Measurements from ENCODE around the gene APOA4. TPM values are rescaled to one million over a fixed set of nuclear protein-coding genes. Genes with fewer than 3 reads are reported as not detected.

The APOA4 gene
- total RNA-seq, 4 donors from 2014 or later, result 2.6 to 3.5 TPM; not detected in 2

DNA sequence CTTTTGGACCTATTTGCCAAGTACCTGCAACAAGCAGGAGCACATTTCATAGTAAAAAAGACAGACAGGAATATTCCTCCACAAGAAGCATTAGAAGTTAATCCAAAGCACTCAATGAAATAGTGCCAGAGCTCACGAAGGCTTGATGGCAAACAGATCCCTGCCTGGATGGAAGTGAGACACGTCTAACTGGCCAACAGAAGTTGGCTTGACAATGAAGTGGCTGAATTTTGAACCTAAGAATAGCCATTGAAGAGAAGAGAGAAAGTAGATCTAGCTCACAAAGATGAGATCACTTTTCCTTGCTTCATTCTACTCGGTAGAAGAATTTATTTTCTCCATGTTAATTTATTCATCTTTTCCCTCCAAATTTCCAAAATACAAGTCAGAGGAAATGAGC is 45.0 kb upstream of the APOA4 start:
- intact Hi-C loops (cut with DNase I; ENCODE audit: low total_unique reads), result no loop called here
- peaks cover 0 to 56% of the 10 kb centered on the region in 2 donors for H3K36me3 ChIP-seq
- DNase-seq (no peak), ATAC-seq (peak; percentile 38 to 77)
- H3K9me3 ChIP-seq, result no peaks in the 10 kb centered on the region
- peak overlapping the region; percentile 4 to 72 (median 33) for H3K27ac ChIP-seq
- no peak overlapping the region for H3K4me3 ChIP-seq
- H3K4me1 ChIP-seq, result peaks cover 30 to 42% of the 10 kb centered on the region in 2 donors
- TF ChIP-seq POLR2A (IDR thresholded peaks at IDR 0.05), result no peak
- TF ChIP-seq, protein P1, sequence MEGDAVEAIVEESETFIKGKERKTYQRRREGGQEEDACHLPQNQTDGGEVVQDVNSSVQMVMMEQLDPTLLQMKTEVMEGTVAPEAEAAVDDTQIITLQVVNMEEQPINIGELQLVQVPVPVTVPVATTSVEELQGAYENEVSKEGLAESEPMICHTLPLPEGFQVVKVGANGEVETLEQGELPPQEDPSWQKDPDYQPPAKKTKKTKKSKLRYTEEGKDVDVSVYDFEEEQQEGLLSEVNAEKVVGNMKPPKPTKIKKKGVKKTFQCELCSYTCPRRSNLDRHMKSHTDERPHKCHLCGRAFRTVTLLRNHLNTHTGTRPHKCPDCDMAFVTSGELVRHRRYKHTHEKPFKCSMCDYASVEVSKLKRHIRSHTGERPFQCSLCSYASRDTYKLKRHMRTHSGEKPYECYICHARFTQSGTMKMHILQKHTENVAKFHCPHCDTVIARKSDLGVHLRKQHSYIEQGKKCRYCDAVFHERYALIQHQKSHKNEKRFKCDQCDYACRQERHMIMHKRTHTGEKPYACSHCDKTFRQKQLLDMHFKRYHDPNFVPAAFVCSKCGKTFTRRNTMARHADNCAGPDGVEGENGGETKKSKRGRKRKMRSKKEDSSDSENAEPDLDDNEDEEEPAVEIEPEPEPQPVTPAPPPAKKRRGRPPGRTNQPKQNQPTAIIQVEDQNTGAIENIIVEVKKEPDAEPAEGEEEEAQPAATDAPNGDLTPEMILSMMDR (IDR thresholded peaks at IDR 0.05 in 4 of 5, conservative IDR thresholded peaks at IDR 0.05 in 1 of 5), result no peak
- H3K27me3 ChIP-seq, result no peaks in the 10 kb centered on the region
- in situ Hi-C loops (cut with MboI; ENCODE audit: low sequenced_read_pairs in 4 of 4), result no loop called here

DNA sequence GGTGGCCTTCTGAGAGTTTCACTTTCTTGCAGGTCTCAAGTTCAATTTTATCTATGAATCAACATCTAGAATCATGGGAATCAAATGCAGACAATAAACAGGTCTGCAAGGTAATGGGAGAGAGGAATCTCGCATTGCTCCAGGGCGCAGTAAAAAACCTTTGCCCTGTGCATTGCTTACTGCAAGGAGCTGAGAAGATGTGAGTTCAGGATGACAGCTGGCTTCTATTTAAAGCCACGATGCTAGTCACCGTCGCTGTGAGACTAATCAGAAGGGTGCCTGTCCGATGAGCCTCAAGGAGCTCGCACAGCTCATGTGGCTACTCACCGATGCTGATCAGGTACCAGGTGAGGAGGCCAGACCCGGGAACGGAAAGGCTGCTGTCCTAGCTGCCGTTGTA is 44.5 kb upstream of the APOA4 start:
- DNase-seq (peak in 1 of 2 donors; percentile 40), ATAC-seq (peak; percentile 65 to 76)
- H3K36me3 ChIP-seq, result peaks cover 0 to 53% of the 10 kb centered on the region in 2 donors
- in situ Hi-C loops (cut with MboI; ENCODE audit: low sequenced_read_pairs in 4 of 4), result no loop called here
- no peaks in the 10 kb centered on the region for H3K27me3 ChIP-seq
- H3K9me3 ChIP-seq, result no peaks in the 10 kb centered on the region
- intact Hi-C loops (cut with DNase I; ENCODE audit: low total_unique reads), result no loop called here
- TF ChIP-seq, protein P1 (IDR thresholded peaks at IDR 0.05 in 4 of 5, conservative IDR thresholded peaks at IDR 0.05 in 1 of 5), result no peak
- TF ChIP-seq POLR2A (IDR thresholded peaks at IDR 0.05), result no peak
- H3K4me3 ChIP-seq, result no peak overlapping the region
- H3K4me1 ChIP-seq, result peaks cover 30 to 42% of the 10 kb centered on the region in 2 donors
- H3K27ac ChIP-seq, result peak overlapping the region; percentile 4 to 72 (median 33)

DNA sequence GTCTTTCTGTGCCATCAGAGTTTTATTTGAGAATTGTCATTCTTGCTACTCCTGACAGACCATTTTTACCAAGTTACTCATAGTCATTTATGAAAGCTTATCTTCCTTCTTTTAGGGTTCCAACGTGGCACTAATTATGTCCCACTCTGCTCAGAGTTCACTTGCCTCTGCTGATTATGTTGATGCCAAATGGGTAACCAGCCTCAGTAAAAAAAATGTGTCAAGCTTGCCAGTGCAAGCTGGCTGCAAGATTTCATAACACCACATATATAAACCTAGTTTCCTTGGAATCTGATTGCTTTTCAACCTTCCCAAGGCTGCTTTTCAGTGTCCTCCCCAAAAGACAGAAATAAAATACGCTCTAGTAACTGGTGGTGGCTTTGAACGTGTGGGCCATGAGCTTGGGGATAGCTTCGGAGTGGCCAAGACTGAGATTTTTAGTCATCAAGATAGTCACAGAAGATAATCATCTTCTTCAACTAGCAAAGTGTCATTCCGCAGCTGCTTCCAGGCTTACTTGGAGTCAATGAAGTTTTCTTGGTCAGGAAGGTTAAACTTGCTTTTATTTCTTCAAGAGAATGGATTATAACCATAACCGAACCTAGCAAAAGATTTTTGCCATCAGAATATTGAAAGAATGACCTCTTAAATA is 43.8 kb upstream of the APOA4 start:
- no peak for TF ChIP-seq POLR2A (IDR thresholded peaks at IDR 0.05)
- TF ChIP-seq, protein P1 (IDR thresholded peaks at IDR 0.05 in 4 of 5, conservative IDR thresholded peaks at IDR 0.05 in 1 of 5), result no peak
- in situ Hi-C loops (cut with MboI; ENCODE audit: low sequenced_read_pairs in 4 of 4), result no loop called here
- ATAC-seq, result no peak

DNA sequence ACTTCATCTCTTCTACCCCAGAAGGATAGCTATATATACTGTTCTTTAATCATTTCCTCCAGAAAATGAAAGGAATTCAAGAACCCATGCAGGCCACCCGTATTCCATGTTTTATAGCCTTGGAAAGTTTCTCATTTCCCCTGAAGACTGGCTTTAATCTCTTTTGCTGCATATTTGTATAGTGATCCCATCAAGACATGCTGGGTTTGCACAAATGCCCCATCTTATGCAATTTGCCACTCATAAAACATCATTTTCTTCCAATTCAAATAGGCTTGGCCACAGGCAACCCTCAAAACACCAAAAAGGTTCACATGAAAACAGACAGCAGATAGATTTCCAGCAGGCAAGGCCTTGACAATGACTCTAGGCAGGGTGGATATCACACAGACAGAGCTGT is 42.6 kb upstream of the APOA4 start:
- intact Hi-C loops (cut with DNase I; ENCODE audit: low total_unique reads), result no loop called here
- peaks cover 30 to 42% of the 10 kb centered on the region in 2 donors for H3K4me1 ChIP-seq

More for the DNA sequence above, 43.8 kb upstream of the APOA4 start:
- H3K27ac ChIP-seq, result no peak overlapping the region
- peaks cover 30 to 42% of the 10 kb centered on the region in 2 donors for H3K4me1 ChIP-seq
- H3K27me3 ChIP-seq, result no peaks in the 10 kb centered on the region
- DNase-seq, result no peak
- no peak overlapping the region for H3K4me3 ChIP-seq
- intact Hi-C loops (cut with DNase I; ENCODE audit: low total_unique reads), result no loop called here
- no peaks in the 10 kb centered on the region for H3K9me3 ChIP-seq
- H3K36me3 ChIP-seq, result peaks cover 0 to 53% of the 10 kb centered on the region in 2 donors

More for the DNA sequence above, 42.6 kb upstream of the APOA4 start:
- no peak for TF ChIP-seq POLR2A (IDR thresholded peaks at IDR 0.05)
- TF ChIP-seq, protein P1 (IDR thresholded peaks at IDR 0.05 in 4 of 5, conservative IDR thresholded peaks at IDR 0.05 in 1 of 5), result no peak
- DNase-seq, result no peak
- H3K9me3 ChIP-seq, result no peaks in the 10 kb centered on the region
- H3K27me3 ChIP-seq, result no peaks in the 10 kb centered on the region
- H3K27ac ChIP-seq, result no peak overlapping the region
- in situ Hi-C loops (cut with MboI; ENCODE audit: low sequenced_read_pairs in 4 of 4), result no loop called here
- ATAC-seq, result no peak
- no peak overlapping the region for H3K4me3 ChIP-seq
- peaks cover 0 to 54% of the 10 kb centered on the region in 2 donors for H3K36me3 ChIP-seq
